Spleen (tissue), 11 donors: ENCODE measurements around the gene MAN2A2. TPM values are rescaled to one million over a fixed set of nuclear protein-coding genes. Genes with fewer than 3 reads are reported as not detected.
A peak's percentile ranks its signal among the peaks of the same experiment; 100 is the strongest.

ENCODE experiments used
- DNase-seq: peaks from one replicate; pipeline ENCODE4 v3.0.0-alpha.2; 2020
- H3K27ac ChIP-seq, 8 donors: fragments of 200-600 bp; sonication (generic) in 7 of 8; 1 replicate in 4 of 8; 2 replicates in 4 of 8; pipeline versions ENCODE4 v1.5.0 to v1.8.0; 2016 to 2021; ENCODE audit warnings: inconsistent platforms in 4 of 8, mild to moderate bottlenecking in 4 of 8, moderate library complexity in 1 of 8
- H3K27me3 ChIP-seq, 7 donors: fragments of 200-600 bp; sonication (generic) in 6 of 7; replicated peaks in 1 of 7; 1 replicate in 4 of 7; 2 replicates in 3 of 7; pipeline versions ENCODE4 v1.5.0 to v1.8.0; 2016 to 2021; ENCODE audit warnings: inconsistent platforms in 3 of 7, mild to moderate bottlenecking in 1 of 7
- H3K36me3 ChIP-seq, 6 donors: fragments of 200-600 bp; sonication (generic) in 5 of 6; 1 replicate in 4 of 6; 2 replicates in 2 of 6; pipeline versions ENCODE4 v1.5.0 to v1.8.0; 2016 to 2021; ENCODE audit warnings: inconsistent platforms in 2 of 6
- H3K4me1 ChIP-seq, 6 donors: fragments of 200-600 bp; sonication (generic) in 5 of 6; 1 replicate in 3 of 6; 2 replicates in 3 of 6; pipeline versions ENCODE4 v1.5.0 to v1.8.0; 2016 to 2021; ENCODE audit warnings: inconsistent platforms in 3 of 6
- H3K4me3 ChIP-seq, 8 donors: fragments of 200-600 bp; sonication (generic) in 7 of 8; 1 replicate in 4 of 8; 2 replicates in 4 of 8; pipeline versions ENCODE4 v1.5.0 to v1.8.0; 2016 to 2021; ENCODE audit warnings: inconsistent platforms in 4 of 8, mild to moderate bottlenecking in 4 of 8, moderate library complexity in 2 of 8
- H3K9me3 ChIP-seq, 8 donors: fragments of 200-600 bp; sonication (generic) in 7 of 8; 1 replicate in 4 of 8; 2 replicates in 4 of 8; pipeline versions ENCODE4 v1.5.0 to v1.8.0; 2016 to 2021; ENCODE audit warnings: inconsistent platforms in 4 of 8
- POLR2A ChIP-seq, 3 donors: fragments of 450-650 bp; IDR thresholded peaks; one replicate each; pipeline ENCODE4 v1.5.1; 2017; ENCODE audit warnings: antibody characterized with exemption in 3 of 3, mild to moderate bottlenecking in 1 of 3
- POLR2AphosphoS5 ChIP-seq, 3 donors: sonication (generic); formaldehyde crosslinking; IDR thresholded peaks; one replicate each; pipeline ENCODE4 v1.5.1; 2017; ENCODE audit warnings: antibody characterized with exemption in 3 of 3
- WGBS, 5 donors: extraction: QIAGEN DNeasy Blood & Tissue Kit in 3 of 5; methylation state at CpG; one replicate each; pipeline versions ENCODE4 v1.1.5 to v1.1.7; 2013 to 2018; 5-methylcytosine and 5-hydroxymethylcytosine counted together
- intact Hi-C: fragments of 100-400 bp; cut with DNase I; formaldehyde crosslinking; loops from one replicate; pipeline ENCODE4 v1.15.0; 2023; ENCODE audit warnings: low total_unique reads
- polyA plus RNA-seq, 3 donors: library from polyadenylated mRNA; stranded (reverse); fragments of 200-250 nt; gene quantifications; one replicate each; pipeline ENCODE4 v1.2.1, GENCODE V29; 2013
- total RNA-seq, 7 donors: library from RNA; depleted of rRNA in 3 of 7; stranded (reverse); fragments of >200 nt in 3 of 7; fragmentation: NEBNext Ultra II Directional in 4 of 7; extraction: Animal tissue kit (Norgen Biotek cat#: 25700) in 4 of 7; gene quantifications; one replicate each; pipeline versions ENCODE4 v1.1.0 to v1.2.1, GENCODE V29; 2016 to 2021
- TF ChIP-seq, protein P1 (sequence below), 11 experiments: fragments of 200-600 bp in 7 of 11; fragments of 450-650 bp in 4 of 11; sonication (generic) in 4 of 11; IDR thresholded peaks in 8 of 11; conservative IDR thresholded peaks in 3 of 11; 1 replicate in 7 of 11; 2 replicates in 4 of 11; pipeline versions ENCODE4 v1.4.0 to v1.8.0; 2016 to 2021; ENCODE audit warnings: antibody characterized with exemption in 11 of 11, inconsistent platforms in 4 of 11, mild to moderate bottlenecking in 1 of 11
- donor health status: healthy with polysubstance abuse.
- donor health status: DM: no; HTN: no; CAD: no; lungs with moderate emphysema.
- donor health status: DM: no; HTN: no; CAD: no.
- donor health status: Bipolar disorder and iron deficiency.
- donor health status: healthy.
- donor health status: DM: no; HTN: no; CAD: no.
- donor health status: DM: yes; HTN: yes; CAD: no.

MAN2A2 gene
- total and polyA plus RNA-seq, 10 donors: 13.7 to 167 (median 110) TPM

GRCh38 chr15:90884719-90885431, 18.2 kb upstream of the MAN2A2 start:
- TF ChIP-seq POLR2AphosphoS5 (IDR thresholded peaks at IDR 0.05) (no peak), POLR2A (IDR thresholded peaks at IDR 0.05) (no peak)
- TF ChIP-seq, protein P1, sequence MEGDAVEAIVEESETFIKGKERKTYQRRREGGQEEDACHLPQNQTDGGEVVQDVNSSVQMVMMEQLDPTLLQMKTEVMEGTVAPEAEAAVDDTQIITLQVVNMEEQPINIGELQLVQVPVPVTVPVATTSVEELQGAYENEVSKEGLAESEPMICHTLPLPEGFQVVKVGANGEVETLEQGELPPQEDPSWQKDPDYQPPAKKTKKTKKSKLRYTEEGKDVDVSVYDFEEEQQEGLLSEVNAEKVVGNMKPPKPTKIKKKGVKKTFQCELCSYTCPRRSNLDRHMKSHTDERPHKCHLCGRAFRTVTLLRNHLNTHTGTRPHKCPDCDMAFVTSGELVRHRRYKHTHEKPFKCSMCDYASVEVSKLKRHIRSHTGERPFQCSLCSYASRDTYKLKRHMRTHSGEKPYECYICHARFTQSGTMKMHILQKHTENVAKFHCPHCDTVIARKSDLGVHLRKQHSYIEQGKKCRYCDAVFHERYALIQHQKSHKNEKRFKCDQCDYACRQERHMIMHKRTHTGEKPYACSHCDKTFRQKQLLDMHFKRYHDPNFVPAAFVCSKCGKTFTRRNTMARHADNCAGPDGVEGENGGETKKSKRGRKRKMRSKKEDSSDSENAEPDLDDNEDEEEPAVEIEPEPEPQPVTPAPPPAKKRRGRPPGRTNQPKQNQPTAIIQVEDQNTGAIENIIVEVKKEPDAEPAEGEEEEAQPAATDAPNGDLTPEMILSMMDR (IDR thresholded peaks at IDR 0.05 in 8 of 11, conservative IDR thresholded peaks at IDR 0.05 in 3 of 11): no peak
- Histone ChIP-seq H3K36me3 (peaks cover 0 to 74% (median 48%) of the 10 kb centered on the region in 6 donors), H3K4me1 (peaks cover 34 to 77% (median 69%) of the 10 kb centered on the region in 6 donors), H3K4me3 (peak overlapping the region; percentile 38 to 80 (median 60)), H3K27me3 (peaks cover 0 to 7% (median 0%) of the 10 kb centered on the region in 7 donors), H3K9me3 (no peaks in the 10 kb centered on the region), H3K27ac (peak overlapping the region; percentile 64 to 98 (median 96))
- DNase-seq: peak; percentile 82
- WGBS, 5 donors: 18 to 30% (median 27%) methylated on average over 7 to 16 of the region's 16 CpGs
- intact Hi-C loops: loop anchor here (5.0 to 10.0 kb wide), 2 partner anchors 50 to 168 kb away; partner anchors contain the start of gene BLM

GRCh38 chr15:90885432-90886290, 17.4 kb upstream of the MAN2A2 start:
- Histone ChIP-seq H3K4me3 (peak overlapping the region; percentile 38 to 80 (median 60)), H3K36me3 (peaks cover 0 to 74% (median 48%) of the 10 kb centered on the region in 6 donors), H3K27ac (peak overlapping the region; percentile 64 to 98 (median 96)), H3K27me3 (peaks cover 0 to 7% (median 0%) of the 10 kb centered on the region in 7 donors), H3K9me3 (no peaks in the 10 kb centered on the region), H3K4me1 (peaks cover 34 to 85% (median 77%) of the 10 kb centered on the region in 6 donors)
- intact Hi-C loops: loop anchor here (1.0 to 10.0 kb wide), 3 partner anchors 51 to 237 kb away; partner anchors contain the start of gene BLM
- peak; percentile 95 for DNase-seq
- peak; percentile 67 to 83 (median 76) for TF ChIP-seq POLR2AphosphoS5 (IDR thresholded peaks at IDR 0.05)
- TF ChIP-seq, protein P1 (IDR thresholded peaks at IDR 0.05 in 8 of 11, conservative IDR thresholded peaks at IDR 0.05 in 3 of 11): peak; percentile 92 to 99 (median 96)
- TF ChIP-seq POLR2A (IDR thresholded peaks at IDR 0.05): no peak
- 8 to 20% (median 14%) methylated on average over 10 to 23 of the region's 23 CpGs for WGBS, 5 donors

- 37 to 51% (median 42%) methylated on average over 5 of the region's 5 CpGs for WGBS, 5 donors
- TF ChIP-seq, protein P1 (IDR thresholded peaks at IDR 0.05 in 8 of 11, conservative IDR thresholded peaks at IDR 0.05 in 3 of 11): peak in 4 of 11 experiments; percentile 6 to 56 (median 40)
- TF ChIP-seq POLR2AphosphoS5 (IDR thresholded peaks at IDR 0.05): no peak
- Histone ChIP-seq H3K9me3 (no peaks in the 10 kb centered on the region), H3K36me3 (peaks cover 0 to 74% (median 48%) of the 10 kb centered on the region in 6 donors), H3K27ac (peak overlapping the region; percentile 64 to 98 (median 96)), H3K27me3 (peaks cover 0 to 12% (median 0%) of the 10 kb centered on the region in 7 donors), H3K4me1 (peaks cover 34 to 91% (median 81%) of the 10 kb centered on the region in 6 donors), H3K4me3 (peak overlapping the region; percentile 38 to 80 (median 60))
- intact Hi-C loops: loop anchor here (1.0 to 10.0 kb wide), 3 partner anchors 51 to 238 kb away; partner anchors contain the start of gene BLM
- DNase-seq: no peak
Measured at GRCh38 chr15:90886291-90886614, 16.8 kb upstream of the MAN2A2 start.
